Pons (tissue), 1 donor: ENCODE data around the gene TMC8.
A peak's percentile ranks its signal among the peaks of the same experiment; 100 is the strongest.

ENCODE experiments used
- DNase-seq: peaks from one replicate; pipeline ENCODE4 v3.0.0-alpha.2; 2016; ENCODE audit warnings: low spot score

The TMC8 gene

GRCh38 chr17:78124081-78124835 lies 6.3 kb upstream of the TMC8 start:
- no peak for DNase-seq

GRCh38 chr17:78124836-78125137 lies 5.8 kb upstream of the TMC8 start:
- no peak for DNase-seq

- DNase-seq = no peak
Measured at GRCh38 chr17:78125138-78125913, 5.2 kb upstream of the TMC8 start.

- no peak for DNase-seq
Measured at GRCh38 chr17:78125976-78126894, 4.3 kb upstream of the TMC8 start.

- no peak for DNase-seq
Measured at GRCh38 chr17:78126895-78127238, 3.7 kb upstream of the TMC8 start.

GRCh38 chr17:78127239-78127887 lies 3.2 kb upstream of the TMC8 start:
- DNase-seq = peak; percentile 92

GRCh38 chr17:78127888-78128550 lies 2.6 kb upstream of the TMC8 start:
- DNase-seq = no peak

GRCh38 chr17:78128551-78129350 lies 1.8 kb upstream of the TMC8 start, which contains the start of gene TMC6:
Gene TMC6 (minus strand): TSS chr17:78128755. CDS start chr17:78126832, 1,923 bp downstream.
- peak; percentile 67 for DNase-seq

- no peak for DNase-seq
Measured at GRCh38 chr17:78129351-78130089, 1.1 kb upstream of the TMC8 start.

GRCh38 chr17:78130090-78130436 lies 508 bp upstream of the TMC8 start:
- no peak for DNase-seq

- no peak for DNase-seq
Measured at GRCh38 chr17:78131172-78132083, 857 bp downstream of the TMC8 start.

GRCh38 chr17:78132084-78132676 lies 1.6 kb downstream of the TMC8 start:
- no peak for DNase-seq

GRCh38 chr17:78132767-78133178 lies 2.2 kb downstream of the TMC8 start:
- no peak for DNase-seq

- DNase-seq = no peak
Measured at GRCh38 chr17:78133179-78133951, 2.8 kb downstream of the TMC8 start.

GRCh38 chr17:78133971-78134898 lies 3.7 kb downstream of the TMC8 start:
- DNase-seq = peak; percentile 53

GRCh38 chr17:78134899-78135385 lies 4.4 kb downstream of the TMC8 start:
- no peak for DNase-seq
